GM19043 (cell line): Measurements from ENCODE around the gene NCOA3.

ENCODE experiments used
- ATAC-seq: cut with Tn5 transposase; IDR thresholded peaks from one replicate; pipeline ENCODE4 v1.9.1; 2021; ENCODE audit warnings: low read depth; ENCODE audit not compliant: unreplicated experiment

Gene NCOA3

GRCh38 chr20:47660983-47661700 is 159.5 kb downstream of the NCOA3 start:
- no peak for ATAC-seq

GRCh38 chr20:47661714-47662113 is 160.0 kb downstream of the NCOA3 start:
- ATAC-seq, result no peak

- no peak for ATAC-seq
Observed at GRCh38 chr20:47662483-47663353, 161.0 kb downstream of the NCOA3 start.

- ATAC-seq, result no peak
Observed at GRCh38 chr20:47663354-47664067, 161.8 kb downstream of the NCOA3 start.

- ATAC-seq, result no peak
Observed at GRCh38 chr20:47664068-47664437, 162.4 kb downstream of the NCOA3 start.

GRCh38 chr20:47664744-47665143 is 163.1 kb downstream of the NCOA3 start:
- ATAC-seq, result no peak

- ATAC-seq, result no peak
Observed at GRCh38 chr20:47665221-47665991, 163.7 kb downstream of the NCOA3 start.

GRCh38 chr20:47666304-47666703 is 164.6 kb downstream of the NCOA3 start:
- no peak for ATAC-seq

GRCh38 chr20:47667086-47667485 is 165.4 kb downstream of the NCOA3 start:
- no peak for ATAC-seq

- ATAC-seq, result no peak
Observed at GRCh38 chr20:47667531-47668312, 166.0 kb downstream of the NCOA3 start.

GRCh38 chr20:47668313-47669151 is 166.8 kb downstream of the NCOA3 start:
- no peak for ATAC-seq

GRCh38 chr20:47669152-47669425 is 167.4 kb downstream of the NCOA3 start:
- ATAC-seq, result no peak

GRCh38 chr20:47669489-47669888 is 167.8 kb downstream of the NCOA3 start:
- no peak for ATAC-seq

- no peak for ATAC-seq
Observed at GRCh38 chr20:47669927-47670890, 168.5 kb downstream of the NCOA3 start.

GRCh38 chr20:47670913-47671312 is 169.2 kb downstream of the NCOA3 start:
- ATAC-seq, result no peak

GRCh38 chr20:47672166-47672565 is 170.5 kb downstream of the NCOA3 start:
- ATAC-seq, result no peak

- ATAC-seq, result no peak
Observed at GRCh38 chr20:47672886-47673670, 171.4 kb downstream of the NCOA3 start.
